COLO829 (cell line): Measurements from ENCODE around the gene CEP78.

Experiments used
- DNase-seq: peaks from one replicate; pipeline ENCODE4 v3.0.0; 2012; ENCODE audit warnings: low spot score

The CEP78 gene

DNA sequence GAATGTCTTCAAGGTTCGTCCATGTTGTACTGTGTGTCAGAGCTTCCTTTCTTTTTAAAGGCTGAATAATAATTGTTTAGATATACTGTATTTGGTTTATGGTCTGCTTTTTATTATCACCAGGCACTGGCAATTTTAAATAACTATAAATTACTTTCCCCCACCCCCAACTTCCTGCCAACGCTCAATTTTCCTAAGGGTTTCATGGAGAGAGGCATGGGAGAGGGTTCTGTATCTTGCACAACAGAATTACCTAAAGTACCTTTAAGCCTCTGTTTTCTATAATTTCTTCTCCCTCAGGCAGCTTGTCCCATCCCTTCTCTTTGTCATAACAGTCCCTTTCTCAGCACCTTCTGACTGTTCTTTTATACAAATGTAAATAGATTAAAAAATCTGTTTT is 71.5 kb downstream of the CEP78 start:
- no peak for DNase-seq

DNA sequence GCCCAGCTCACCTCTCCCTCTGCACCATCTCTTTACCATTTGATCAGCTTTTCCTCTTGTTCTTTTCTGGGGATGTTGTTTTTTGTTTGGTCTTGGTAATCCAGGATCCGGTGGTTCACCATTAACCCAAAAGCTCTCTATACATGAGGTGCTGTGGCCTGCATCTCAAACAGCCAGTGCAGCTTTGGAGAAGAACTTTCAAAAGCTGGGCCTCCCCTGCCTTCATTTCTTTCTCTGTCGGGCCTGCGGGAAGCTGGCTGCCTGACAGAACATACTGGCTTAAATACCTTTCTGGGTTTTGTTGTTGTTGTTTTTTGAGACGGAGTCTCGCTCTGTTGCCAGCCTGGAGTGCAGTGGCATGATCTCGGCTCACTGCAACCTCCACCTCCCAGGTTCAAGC is 73.2 kb downstream of the CEP78 start:
- no peak for DNase-seq

GRCh38 chr9:78311075-78311474 is 75.2 kb downstream of the CEP78 start:
- DNase-seq: no peak

DNA sequence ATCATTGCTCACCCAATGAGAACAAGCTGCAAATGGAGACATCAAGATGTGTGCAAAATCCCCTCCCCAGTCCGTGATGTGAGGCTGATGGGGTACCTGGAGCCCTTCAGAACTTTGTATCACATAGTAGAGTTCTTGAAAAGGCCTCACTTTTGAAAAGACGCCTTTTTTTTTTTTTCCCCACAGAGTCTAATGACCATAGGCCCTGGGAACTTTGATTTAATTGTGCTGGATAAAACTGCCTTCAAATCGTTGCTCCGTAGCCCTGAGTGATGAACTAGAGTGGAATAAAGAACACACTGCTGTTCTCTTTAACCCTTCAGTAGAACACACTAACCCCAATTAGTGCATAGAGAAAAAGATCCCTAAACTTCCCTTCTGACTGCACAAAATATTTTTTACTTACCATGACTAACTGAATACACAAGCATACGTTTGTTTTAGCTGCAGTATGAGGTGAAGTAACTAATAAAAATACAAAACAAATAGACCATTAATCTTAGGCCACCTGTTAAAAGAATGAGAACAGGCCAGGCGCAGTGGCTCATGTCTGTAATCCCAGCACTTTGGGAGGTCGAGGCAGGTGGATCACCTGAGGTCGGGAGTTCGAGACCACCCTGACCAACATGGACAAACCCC is 76.1 kb downstream of the CEP78 start:
- no peak for DNase-seq

GRCh38 chr9:78314550-78314949 is 78.7 kb downstream of the CEP78 start:
- no peak for DNase-seq

- DNase-seq: no peak
These were observed 79.3 kb downstream of the CEP78 start for GRCh38 chr9:78314953-78315870.

GRCh38 chr9:78316166-78316892 is 80.5 kb downstream of the CEP78 start:
- no peak for DNase-seq

GRCh38 chr9:78319197-78320029 is 83.5 kb downstream of the CEP78 start:
- DNase-seq: no peak

- DNase-seq: no peak
These were observed 84.3 kb downstream of the CEP78 start for GRCh38 chr9:78320030-78320693.

DNA sequence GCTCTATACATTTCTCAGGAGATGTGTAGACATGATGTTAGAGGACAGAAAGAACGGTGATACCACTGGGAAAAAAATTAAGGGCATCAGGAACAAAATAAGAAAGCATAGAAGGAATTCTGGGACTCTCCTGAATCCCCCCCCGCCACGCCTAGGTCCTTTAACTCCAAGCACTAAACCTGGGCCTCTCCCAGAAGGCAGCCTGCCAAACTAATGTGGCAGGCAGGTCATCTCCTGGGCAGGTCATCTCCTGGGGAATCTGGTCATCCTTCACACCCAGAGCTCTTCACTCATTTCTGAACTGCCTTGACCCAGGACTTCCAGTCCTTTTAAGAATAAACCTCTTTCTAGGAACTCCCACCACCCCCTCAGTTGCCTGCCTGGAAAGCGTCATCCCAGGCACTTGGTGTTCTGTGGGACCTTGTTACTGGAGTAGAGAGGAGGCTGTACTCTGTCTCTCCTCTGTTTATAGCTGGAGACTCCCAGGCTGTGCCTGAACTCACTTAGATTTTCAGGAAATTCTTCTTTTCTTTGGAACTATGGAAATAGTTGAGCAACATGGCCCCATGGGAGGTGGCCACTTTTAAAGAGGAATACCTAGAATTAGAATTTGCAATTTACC is 85.1 kb downstream of the CEP78 start:
- DNase-seq: no peak

DNA sequence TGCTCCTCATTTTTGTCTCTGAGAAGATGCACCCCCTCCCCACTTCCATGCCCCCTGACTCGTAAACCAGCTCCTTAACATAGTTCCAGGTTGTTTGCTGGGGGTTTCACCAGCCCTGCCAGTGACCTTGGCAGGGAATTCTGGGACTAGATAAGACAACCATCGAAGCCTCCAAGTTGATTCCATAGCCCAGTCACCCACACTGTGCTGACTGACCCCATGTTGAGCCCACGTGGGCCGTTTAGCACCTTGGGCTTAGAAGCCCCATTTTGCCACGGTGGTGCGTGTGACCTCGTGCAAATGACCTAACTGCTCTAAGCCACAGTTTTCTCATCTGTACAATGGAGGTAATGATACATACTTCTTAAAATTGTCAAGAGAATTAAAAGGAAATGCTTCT is 85.6 kb downstream of the CEP78 start:
- DNase-seq: no peak

DNA sequence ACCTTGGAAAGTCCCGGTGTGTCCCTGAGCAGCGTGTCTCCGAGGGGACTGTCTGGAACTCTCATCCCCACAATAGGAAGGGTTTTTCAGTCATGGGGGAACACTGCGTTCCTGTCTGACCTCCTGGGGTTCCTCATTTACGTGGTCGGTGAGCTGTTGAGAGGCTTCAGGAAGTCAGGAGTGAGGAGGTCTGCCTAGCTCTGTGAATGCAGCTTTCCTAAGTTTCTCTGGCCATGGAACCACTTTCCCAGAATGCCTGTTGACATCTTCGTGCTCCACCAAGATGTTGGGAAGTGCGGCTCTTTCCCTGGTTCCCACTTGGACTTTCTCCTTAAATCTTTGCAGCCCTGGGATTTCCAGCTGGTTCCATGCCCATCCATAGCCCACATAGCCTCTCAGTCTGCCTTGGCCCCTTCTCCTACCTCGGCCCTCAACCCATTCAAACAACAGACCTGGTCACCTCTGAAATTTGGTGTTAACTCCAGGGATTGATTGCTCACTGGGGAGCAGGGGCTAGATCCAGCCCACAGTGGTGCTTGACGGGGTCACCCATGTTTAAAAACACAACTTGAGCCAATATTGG is 88.3 kb downstream of the CEP78 start:
- DNase-seq: no peak

DNA sequence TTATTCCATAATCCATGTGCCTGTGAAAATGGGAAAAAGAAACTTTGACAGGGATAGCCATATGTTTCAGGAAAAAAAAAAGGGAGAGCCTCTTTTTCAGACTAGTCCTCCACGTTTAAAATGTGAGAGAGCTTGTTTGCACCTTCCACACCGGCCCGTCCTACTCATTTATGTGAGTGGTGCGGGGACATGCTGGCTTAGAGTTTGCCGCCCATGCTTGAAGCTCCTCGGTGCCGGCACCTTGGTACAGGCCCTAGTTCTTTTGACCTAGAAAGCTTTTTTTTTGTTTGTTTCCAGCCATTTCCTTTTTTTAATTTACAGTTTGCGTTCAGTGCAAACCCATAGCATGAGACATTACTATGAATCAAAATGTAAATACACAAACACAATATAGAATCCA is 88.8 kb downstream of the CEP78 start:
- DNase-seq: no peak

GRCh38 chr9:78325343-78325742 is 89.5 kb downstream of the CEP78 start:
- DNase-seq: no peak

GRCh38 chr9:78325846-78326360 is 90.0 kb downstream of the CEP78 start:
- DNase-seq: no peak

DNA sequence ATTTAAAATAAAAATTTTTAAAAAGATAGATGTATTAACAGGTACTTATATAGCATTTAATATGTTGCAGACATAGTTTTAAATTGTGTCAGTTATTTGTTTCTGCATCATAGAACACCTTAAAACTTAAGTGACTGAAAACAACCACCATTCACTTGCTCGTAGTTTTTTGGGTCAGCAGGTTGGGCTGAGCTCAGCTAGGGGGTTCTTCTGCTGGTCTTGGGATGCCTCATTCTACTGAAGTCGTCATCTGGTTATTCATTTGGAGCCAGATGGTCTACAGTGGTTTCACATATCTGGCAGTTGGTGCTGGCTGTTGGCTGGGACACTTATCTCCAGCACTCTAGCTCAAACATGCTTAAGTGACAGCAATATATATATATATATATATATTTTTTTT is 90.7 kb downstream of the CEP78 start:
- no peak for DNase-seq
